ENCODE results near the gene C2orf49.
A peak's percentile ranks its signal among the peaks of the same experiment; 100 is the strongest.

C2orf49 gene

DNA sequence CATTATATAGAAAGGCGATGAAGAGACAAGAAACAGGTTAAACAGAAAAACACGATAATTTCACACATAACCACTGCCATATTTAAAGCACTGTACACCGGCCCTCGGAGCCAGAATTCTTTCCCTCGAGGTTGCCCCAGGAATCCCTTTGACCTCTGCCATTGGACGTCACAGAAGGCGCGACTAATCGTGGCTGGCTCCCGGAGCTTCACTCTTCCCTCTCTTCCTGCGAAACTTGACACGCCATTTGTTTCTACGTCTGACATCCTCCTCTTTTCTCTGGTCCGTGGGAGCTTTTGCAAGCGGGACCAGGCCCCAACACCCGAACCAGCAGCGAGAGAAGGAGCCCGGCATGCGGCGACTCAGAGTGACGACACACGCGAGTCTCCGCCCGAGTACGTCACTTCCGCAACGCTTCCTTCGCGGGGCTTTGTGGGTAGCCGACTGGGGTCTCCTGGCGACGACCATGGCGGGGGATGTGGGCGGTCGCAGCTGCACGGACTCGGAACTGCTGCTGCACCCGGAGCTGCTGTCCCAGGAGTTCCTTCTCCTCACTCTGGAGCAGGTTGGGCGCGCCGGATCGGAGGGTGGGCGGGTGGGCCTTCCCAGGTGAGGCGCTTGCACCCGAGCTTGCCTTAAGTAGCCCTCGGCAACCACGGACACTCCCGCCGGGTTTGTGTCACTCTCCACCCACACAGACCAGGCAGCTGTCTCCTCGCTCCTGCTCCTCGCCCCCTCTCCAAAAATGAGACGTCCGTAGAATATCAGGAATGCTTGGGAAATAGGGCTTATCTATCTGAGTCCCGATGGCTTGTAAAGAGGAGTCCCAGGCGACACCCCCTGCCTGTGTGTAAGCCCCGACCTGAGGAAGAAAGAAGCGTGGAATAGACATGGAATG is at the start of gene C2orf49:
Gene C2orf49, plus strand, starts transcription at position 419 of the 898 bp plus-strand sequence. Its CDS starts 48 bp downstream, at position 467.
- DNase-seq (ENCODE audit: insufficient read length, low spot score) (peak; percentile 65), FAIRE-seq (peak; percentile 92)

DNA sequence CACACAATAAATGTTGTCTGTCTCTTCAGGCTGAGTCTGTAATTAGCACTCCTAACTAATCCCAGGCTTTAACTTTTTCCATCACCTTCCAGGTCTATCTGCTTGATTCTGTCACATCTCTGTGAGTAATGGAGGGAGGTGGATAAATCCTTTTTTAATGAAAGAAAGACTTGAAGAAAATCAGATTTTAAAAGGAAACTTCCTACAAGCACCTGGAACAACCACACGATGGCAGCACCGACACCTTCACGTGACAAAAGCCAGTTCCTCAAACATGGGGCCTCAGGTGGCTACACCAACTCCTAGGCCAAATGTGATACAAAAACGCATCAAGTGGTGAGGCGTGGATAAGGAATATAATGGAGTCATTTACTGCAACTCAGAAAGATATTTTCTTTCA is 49.6 kb upstream of the C2orf49 start:
- FAIRE-seq (peak; percentile 35), DNase-seq (ENCODE audit: insufficient read length, low spot score) (peak; percentile 17)

DNA sequence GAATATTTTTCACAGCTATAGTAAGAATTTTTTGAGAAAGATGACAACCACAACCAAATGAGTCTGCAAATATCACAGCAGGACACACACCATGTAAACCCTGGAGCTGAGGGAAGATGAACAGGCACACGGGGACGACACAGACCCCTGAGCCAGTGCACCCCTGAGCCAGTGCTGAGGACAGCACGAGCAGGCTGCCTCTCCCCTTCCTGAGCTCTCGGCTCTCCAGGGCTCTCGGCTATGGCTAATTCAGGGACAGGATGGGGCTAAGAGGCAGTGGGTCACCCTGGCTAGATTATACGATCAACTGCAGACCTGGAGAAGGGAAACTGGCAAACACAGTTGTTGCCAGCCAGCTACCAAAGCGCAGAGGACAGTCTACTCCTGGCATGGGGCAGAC is 49.2 kb upstream of the C2orf49 start:
- FAIRE-seq: no peak
- DNase-seq (ENCODE audit: insufficient read length, low spot score): no peak

DNA sequence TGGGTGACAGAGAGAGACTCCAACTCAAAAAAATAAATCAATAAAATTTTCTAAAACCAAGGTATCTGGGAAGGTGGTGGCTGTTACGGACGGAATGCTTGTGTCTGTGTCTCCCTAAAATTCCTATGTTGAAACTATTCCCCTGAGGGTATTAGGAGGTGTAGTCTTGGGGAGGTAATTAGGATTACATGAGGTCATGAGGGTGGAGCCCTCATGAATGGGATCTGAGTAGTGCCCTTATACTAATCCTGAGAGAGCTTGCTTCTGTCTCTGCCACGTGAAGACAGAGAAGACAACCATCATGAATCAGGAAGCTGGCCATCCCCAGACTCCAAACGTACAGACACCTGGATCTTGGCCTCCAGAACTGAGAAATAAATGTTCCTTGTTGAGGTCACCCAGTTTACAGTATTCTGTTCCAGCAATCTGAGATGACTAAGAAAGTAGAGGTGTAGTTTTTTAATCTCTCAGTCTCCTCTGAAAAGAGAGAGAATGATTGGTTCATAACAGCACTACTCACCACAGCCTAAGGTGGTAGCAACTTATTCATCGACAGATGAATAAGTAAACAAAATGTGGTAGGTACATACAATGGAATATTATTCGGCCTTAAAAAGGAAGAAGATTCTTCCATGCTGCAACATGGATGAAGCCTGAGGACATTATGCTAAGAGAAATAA is 46.2 kb upstream of the C2orf49 start:
- DNase-seq (ENCODE audit: insufficient read length, low spot score) (no peak), FAIRE-seq (no peak)

DNA sequence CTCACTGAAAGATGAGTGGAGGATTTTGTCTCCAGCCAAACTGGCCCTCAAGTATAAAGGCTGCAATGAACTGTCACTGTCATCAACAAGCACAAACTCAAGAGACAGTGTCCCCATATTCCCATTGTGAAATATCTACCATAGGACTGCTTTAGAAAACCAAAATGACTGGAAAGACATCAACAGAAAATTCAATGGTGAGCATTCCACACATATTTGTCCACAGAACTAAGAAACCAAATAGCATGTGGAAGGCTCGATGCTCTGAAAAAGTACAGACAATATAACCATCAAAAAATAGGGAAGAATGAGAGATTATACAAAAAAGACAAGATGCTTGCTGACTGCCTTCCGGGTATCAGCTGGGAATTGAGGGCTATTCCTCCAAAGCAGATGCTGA is 45.4 kb upstream of the C2orf49 start:
- no peak for FAIRE-seq

DNA sequence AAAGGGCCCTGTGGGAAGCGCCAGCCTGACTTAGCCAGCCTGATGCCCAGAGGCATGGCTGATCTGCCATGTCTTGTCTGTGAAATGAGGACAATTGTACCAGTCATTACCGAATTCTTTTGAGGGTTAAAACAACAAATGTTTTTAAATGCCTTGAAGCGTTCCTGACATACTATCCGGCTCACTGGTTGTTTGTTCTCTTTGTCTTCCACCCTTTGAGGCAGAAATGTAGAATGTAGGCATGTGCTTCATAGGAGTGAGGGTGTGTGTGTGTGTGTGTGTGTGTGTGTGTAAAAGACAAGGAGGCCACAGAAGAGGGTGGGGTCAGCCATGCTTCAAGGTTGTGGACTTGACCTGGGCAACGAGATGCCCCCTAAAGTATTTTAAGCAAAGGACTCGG is 43.3 kb upstream of the C2orf49 start:
- FAIRE-seq (no peak), DNase-seq (ENCODE audit: insufficient read length, low spot score) (no peak)

More for the DNA sequence above, 45.4 kb upstream of the C2orf49 start:
- no peak for DNase-seq (ENCODE audit: insufficient read length, low spot score)

DNA sequence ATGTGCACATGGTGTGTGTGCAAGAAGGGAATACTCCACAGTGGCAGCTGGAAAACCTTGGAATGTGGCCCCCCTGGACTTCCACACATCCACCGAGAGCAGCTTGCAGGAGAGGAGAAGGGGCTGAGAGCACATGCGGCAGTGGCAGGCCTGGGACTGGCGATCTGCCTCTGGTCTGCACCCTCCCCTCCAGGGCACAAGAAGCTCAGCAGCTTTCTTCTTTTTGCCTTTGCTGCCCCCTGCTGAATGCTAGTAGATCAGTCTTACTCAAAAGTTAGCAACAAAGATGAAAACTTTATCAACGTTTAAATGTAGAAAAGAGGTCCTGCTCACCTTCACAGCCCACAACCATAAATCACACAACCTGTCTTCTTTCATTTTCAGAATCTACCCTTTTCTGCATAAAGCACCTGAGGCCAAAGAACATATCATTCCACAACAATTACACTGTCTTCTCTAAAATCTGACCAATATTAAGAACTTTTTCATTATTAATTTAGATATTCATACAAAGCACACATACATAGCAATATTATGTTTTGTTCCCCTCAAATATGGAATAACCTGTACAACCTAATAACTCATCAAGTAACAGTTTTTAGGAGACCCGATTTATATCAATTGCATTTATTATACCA is 42.4 kb upstream of the C2orf49 start:
- DNase-seq (ENCODE audit: insufficient read length, low spot score) (peak; percentile 6), FAIRE-seq (no peak)

DNA sequence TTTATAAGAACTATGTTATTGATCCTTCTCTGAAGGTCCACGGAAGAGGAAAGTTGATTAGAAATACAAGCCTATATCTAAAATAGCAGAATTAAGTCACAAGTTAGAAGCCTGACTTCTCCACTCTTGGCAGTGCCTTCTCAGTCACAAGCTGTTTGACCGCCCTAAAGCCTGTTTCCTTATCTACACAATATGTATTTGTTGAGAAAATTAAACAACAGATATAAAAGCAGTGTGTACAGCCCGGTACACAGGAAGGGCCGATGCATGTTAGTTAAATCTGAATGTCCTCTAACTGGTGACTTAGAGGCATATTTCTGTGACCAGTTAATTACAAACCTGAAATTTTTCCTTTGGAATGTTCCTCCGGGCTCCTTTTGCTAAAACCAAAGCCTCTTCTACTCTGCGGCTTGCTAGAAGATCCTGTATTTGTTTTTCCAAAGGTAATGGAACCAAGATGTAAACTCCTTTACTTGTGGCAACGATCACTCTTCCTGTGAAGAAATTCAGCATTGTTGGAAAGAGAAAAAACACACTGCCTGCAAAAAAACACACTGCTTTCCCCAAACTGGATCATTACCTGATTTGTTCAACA is 41.2 kb upstream of the C2orf49 start:
- no peak for DNase-seq (ENCODE audit: insufficient read length, low spot score)
- no peak for FAIRE-seq

DNA sequence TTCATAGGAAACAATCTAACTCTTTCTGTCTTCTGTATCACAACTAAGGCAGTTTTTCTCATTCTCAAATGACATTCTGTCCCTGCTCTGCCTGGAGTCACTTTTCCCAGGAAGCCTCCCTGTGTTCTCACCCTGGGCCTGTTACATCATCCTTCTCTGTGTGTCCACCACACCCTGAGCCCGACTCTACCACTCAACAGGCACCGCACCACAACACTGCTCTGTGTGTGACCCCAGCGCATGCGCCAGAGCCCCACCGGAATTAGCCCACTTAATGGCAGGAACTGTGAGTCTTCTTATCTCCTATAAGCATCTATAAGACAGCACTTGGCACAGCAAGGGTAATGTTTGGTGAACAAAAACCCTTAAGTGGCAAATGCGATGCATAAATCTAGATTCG is 40.1 kb upstream of the C2orf49 start:
- DNase-seq (ENCODE audit: insufficient read length, low spot score) (no peak), FAIRE-seq (no peak)

DNA sequence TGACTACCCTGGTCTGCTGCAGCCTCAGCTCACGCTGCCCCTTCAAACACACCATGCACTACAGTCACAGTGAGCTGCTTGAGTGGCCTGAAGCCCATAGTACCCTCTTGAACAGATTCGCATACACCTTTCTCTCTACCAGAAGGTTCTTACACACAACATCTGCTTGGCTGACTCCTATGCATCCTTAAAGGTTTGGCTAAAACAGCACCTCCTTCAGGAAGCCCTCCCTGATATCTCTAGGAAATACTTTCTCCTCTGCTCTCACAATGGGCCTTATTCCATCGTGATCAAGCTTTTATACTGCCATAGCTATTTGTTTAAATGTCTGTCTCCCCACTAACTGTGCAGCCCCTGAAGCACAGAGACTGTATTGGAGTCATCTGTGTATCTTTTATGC is 39.3 kb upstream of the C2orf49 start:
- DNase-seq (ENCODE audit: insufficient read length, low spot score) (no peak), FAIRE-seq (no peak)

DNA sequence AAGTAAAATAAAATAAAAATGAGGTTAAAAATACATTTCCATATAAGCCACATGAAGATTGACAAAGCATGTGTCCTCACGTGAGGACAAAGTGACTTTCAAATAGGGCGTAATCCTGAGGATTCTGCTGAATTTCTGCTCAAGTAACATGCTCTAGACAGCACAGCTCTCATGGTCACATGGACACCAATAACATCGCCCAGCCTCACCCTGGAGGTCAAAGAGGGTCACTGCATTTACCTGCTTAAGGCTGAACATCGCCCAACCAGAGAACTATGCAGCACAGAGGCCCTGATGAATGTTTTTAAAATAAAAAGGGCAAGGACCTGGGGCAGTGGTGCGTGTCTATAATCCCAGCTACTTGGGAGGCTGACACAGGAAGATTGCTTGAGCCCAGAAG is 38.0 kb upstream of the C2orf49 start:
- DNase-seq (ENCODE audit: insufficient read length, low spot score): no peak
- FAIRE-seq: no peak

DNA sequence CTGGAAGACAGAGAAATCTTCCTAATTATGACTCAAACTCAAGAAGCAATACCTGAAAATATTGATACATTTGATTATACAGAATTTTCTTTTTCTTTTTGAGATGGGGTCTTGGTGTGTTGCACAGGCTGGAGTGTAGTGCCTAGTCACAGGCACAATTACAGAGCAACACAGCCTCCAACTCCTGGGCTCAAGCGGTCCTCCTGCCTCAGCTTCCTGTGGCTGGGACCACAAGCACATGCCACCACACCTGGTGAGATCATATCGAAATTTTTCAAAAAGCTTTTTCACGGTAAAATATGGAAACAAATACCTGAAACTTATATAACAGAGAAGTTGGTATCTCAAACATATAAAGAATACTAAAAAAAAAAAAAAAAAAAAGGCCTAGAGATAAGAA is 35.7 kb upstream of the C2orf49 start:
- DNase-seq (ENCODE audit: insufficient read length, low spot score): no peak
- no peak for FAIRE-seq

DNA sequence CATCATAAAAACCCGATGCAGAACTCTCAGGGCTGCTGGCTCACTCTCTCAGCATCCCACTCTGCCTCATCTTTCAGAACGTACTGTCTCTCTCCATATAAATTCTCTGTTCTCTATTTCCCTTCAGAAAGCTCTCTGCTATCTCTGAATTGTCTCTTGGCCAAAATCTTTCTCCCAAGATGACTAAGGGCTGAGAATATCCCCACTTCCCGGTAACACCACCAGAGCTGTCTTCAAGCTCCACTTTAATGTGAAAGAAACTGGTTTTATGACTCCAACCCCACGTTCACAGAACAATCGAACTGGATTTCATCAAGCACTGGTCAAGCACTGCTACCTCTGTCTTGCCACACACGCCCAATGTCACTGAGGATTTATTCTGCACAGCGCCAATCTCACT is 30.2 kb upstream of the C2orf49 start:
- no peak for DNase-seq (ENCODE audit: insufficient read length, low spot score)
- no peak for FAIRE-seq

DNA sequence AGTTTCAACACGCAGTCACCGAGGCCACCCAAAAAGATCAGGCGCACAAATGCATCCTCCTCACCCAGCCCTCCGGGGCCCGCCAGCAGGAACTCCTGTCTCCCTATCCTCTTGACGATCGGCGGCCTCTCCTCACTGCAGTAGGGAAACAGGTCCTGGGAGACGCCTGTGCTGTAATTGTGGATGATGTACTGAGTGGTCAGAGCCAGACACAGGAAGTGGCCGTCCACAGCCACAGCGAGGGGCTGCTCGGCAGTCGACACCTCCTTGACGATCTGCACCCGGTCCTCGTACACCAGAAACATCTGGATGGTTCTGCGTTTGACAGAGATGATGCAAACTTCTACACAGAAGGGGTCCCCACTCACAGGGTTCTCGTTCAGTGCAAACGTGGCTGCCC is 29.8 kb upstream of the C2orf49 start:
- FAIRE-seq: no peak
- DNase-seq (ENCODE audit: insufficient read length, low spot score): no peak

DNA sequence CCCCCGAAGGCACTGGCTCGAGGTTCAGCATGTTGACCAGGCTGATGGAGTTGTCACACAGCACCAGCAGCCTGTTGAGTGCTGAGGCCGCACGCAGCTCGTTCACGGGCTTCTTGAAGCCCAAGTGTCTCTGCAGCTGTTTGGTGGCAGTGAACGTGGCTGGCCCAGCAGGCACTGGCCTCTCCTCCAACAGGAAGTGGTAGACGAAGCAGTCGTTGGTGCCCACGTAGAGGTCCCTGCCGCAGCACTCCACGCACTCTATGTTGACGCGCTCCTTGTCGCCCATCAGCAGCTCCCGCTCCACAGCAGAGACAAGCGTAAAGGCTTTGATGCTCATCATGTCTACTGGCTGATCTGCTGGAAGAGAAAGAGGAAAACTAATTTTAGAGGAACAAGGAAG is 29.4 kb upstream of the C2orf49 start:
- DNase-seq (ENCODE audit: insufficient read length, low spot score) (no peak), FAIRE-seq (no peak)

DNA sequence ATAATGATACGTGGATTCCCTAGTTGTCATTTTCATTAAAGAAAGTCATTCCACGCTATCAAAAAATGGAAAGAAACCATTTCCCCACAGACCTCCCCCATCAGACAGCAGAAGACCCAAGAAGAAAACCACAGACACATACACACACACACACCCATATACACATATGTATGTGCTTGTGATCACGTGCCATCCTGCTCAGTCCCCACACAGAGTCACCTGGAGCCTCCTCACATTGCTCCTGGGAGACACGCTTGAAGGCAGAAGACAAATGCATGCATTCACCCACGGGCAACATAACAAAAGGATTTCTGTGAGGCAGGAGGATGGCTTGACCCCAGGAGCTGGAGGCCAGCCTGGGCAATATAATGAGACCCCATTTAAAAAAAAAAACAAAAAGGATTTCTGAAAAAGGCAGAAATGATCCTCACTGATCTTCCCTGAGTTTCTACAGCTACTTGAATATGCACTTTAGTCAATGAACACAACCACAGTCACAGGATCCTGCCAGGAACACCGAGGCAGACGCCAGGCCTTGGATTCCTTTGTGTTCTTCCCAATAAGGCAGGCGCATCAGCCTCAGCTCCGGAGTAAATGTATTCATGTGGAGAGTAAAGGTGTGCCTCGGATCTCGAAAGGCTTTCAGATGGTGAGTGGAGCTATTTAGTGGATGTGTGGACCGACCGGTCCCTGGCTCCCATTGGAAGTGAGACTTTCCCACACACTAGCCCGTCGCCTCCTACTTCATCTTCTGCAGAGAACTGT is 28.8 kb upstream of the C2orf49 start:
- FAIRE-seq (no peak), DNase-seq (ENCODE audit: insufficient read length, low spot score) (no peak)

DNA sequence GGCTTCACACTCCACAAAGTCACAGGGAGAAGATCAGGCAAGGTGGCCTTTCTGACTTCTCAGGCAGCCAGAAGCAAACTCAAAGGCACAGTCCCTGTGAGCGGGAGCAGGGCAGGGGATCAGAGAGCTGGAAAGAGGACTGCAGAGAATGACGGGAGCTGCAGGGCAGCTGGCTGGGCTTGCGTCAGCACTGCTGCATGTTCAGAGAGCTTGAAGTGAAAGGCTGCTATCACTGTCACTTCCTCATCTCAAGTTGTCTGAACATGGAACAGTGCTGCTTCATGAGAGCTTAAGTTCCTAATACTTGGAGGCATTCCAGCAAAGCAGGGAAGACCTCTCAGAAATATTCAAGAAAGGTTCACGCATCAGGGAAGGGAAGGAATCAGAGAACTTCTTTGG is 28.2 kb upstream of the C2orf49 start:
- no peak for DNase-seq (ENCODE audit: insufficient read length, low spot score)
- FAIRE-seq: no peak

DNA sequence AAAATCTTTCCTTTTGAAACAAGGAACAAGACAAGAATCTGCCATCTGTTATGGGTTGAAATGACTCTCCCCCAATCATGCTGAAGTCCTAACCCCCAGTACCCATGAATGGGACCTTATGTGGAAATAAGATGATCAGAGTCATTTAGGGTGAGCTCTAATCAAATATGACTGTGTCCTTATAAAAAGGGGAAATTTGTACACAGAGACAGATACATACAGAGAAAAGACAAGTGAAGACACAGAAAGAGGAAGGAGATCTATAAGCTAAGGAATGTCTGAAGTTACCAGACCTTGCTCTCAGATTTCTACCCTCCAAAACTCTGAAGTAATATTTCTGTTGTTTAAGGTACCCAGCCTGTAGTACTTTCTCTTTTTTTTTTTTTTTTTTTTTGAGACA is 23.5 kb upstream of the C2orf49 start:
- DNase-seq (ENCODE audit: insufficient read length, low spot score): no peak
- FAIRE-seq: no peak

DNA sequence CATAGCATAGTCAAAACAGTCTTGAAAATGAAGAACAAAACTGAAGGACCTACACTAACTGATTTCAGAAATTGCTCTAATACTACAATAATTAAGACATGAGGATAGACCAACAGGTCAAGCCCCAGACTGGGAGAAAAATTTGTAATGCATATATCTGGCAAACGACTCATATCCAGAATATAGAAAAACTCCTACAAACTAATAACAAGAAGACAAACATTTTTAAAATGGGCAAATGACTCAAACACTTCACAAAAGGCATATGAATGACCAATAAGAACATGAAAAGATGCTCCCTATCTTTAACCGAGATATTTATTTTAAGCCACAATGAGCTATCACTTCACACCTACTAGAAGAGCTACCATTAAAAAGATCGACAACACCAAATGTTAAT is 22.0 kb upstream of the C2orf49 start:
- no peak for DNase-seq (ENCODE audit: insufficient read length, low spot score)
- FAIRE-seq: no peak

DNA sequence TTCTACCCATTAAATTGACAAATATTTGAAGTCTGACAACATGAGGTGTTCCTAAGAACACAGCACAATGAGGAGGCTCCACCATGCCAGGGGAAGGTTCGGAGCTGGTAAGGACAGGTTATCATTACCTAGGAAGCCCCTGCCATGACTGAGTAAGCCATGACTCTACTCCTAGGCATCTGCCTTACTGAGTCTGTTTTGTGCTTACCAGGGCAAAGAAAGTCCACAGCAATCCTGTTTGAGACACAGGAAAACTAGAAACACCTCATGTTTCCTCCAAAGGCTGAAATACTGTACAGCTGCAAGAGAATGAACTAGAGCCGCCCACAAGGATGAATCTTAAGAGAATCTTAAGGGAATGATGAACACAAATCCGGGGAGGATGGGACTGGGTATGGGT is 19.4 kb upstream of the C2orf49 start:
- FAIRE-seq (no peak), DNase-seq (ENCODE audit: insufficient read length, low spot score) (no peak)
